Coronary artery (tissue), 2 donors: ENCODE results near the gene DPF3.

Experiments
- DNase-seq: peaks from one replicate; pipeline ENCODE4 v3.0.0-alpha.2; 2017; ENCODE audit warnings: low spot score
- H3K27ac ChIP-seq, 2 donors: fragments of 200-600 bp; sonication (generic); one replicate each; pipeline ENCODE4 v1.5.1; 2016 to 2019
- H3K4me3 ChIP-seq: fragments of 200-600 bp; sonication (generic); 2 replicates; pipeline ENCODE4 v1.5.1; 2016; ENCODE audit warnings: mild to moderate bottlenecking, moderate library complexity
- TF ChIP-seq, protein P1 (sequence below): fragments of 200-600 bp; sonication (generic); IDR thresholded peaks from one replicate; pipeline ENCODE4 v1.5.1; 2019; ENCODE audit warnings: antibody characterized with exemption

Gene DPF3

GRCh38 chr14:72607386-72608130 lies 286.3 kb downstream of the DPF3 start:
- no peak overlapping the region for H3K4me3 ChIP-seq

DNA sequence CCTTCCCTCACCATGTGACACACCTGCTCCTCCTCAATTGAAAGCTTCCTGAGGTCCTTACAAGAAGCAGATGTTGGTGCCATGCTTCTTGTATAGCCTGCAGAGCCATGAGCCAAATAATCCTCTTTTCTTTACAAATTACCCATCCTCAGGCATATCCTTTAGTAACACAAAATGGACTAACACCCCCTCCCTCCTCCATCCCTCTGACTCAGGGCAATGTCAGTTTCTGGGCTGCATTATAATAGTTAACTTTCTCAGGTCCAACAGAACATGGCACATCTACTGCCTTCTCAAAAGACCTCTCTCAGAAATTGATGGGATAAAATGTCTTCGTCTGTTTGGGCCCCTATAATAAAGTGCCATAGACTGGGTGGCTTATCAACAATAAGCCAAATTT lies 287.0 kb downstream of the DPF3 start:
- no peak overlapping the region for H3K4me3 ChIP-seq
- DNase-seq = no peak
- no peak overlapping the region for H3K27ac ChIP-seq
- TF ChIP-seq, protein P1, sequence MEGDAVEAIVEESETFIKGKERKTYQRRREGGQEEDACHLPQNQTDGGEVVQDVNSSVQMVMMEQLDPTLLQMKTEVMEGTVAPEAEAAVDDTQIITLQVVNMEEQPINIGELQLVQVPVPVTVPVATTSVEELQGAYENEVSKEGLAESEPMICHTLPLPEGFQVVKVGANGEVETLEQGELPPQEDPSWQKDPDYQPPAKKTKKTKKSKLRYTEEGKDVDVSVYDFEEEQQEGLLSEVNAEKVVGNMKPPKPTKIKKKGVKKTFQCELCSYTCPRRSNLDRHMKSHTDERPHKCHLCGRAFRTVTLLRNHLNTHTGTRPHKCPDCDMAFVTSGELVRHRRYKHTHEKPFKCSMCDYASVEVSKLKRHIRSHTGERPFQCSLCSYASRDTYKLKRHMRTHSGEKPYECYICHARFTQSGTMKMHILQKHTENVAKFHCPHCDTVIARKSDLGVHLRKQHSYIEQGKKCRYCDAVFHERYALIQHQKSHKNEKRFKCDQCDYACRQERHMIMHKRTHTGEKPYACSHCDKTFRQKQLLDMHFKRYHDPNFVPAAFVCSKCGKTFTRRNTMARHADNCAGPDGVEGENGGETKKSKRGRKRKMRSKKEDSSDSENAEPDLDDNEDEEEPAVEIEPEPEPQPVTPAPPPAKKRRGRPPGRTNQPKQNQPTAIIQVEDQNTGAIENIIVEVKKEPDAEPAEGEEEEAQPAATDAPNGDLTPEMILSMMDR = no peak

More at GRCh38 chr14:72607386-72608130, 286.3 kb downstream of the DPF3 start:
- TF ChIP-seq, protein P1 = no peak
- no peak overlapping the region for H3K27ac ChIP-seq
- no peak for DNase-seq

DNA sequence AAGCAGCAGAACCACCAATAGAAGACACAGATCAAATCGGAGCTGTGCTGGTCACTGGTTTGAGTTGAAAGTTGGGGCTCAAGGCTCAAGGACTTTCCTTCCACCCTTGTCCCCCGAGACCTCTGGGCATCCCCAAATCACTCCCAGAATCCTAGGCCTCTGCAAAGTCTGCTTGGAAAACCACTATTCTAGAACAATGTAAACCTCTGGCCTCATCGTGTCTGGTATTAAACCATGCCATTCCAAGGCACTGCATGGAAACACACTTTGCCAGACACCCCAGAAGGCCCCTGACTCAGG lies 288.0 kb downstream of the DPF3 start:
- no peak overlapping the region for H3K27ac ChIP-seq
- TF ChIP-seq, protein P1 = no peak
- DNase-seq = no peak
- no peak overlapping the region for H3K4me3 ChIP-seq

GRCh38 chr14:72605096-72605920 lies 288.6 kb downstream of the DPF3 start:
- no peak for DNase-seq
- TF ChIP-seq, protein P1 = no peak
- Histone ChIP-seq H3K27ac (no peak overlapping the region), H3K4me3 (no peak overlapping the region)

DNA sequence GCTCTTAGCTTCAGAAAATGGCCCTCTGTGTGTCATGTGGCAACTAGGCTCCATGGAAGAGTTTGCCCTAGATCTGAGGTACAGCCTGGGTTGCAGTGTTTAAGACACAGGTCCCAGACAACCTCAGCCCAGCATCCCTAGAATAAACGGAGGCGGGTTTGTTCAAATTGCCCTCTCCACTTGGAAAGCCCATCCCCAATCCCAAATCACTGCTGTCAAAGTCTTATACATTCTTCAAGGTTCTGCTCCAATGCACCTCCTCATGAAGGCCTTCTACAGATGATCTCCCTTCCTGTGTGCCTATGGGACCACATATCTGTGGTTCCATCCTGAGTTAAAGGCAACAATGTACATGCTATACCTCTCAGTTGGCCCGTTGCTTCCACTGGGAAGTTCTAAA lies 289.8 kb downstream of the DPF3 start:
- DNase-seq = no peak
- no peak overlapping the region for H3K4me3 ChIP-seq
- TF ChIP-seq, protein P1 = no peak
- H3K27ac ChIP-seq = no peak overlapping the region

DNA sequence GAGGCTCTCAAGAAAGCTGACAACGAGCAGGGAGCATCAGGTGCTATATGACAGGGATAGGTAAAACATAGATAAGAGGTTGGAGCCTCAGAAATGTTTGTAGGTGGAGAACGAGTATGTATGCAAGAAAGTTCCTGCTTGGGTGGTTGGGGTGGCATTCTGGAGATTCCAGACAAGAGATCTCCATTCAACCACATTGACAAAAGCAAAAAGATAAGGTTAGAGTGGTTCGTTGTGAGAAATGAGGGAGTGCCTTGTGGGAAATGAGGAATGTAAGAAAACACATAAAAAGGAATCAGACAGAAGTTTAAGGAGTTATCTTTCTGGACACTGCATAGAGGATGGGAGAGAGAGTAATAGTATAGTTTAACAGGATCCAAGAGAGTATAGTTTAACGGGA lies 290.3 kb downstream of the DPF3 start:
- H3K4me3 ChIP-seq = no peak overlapping the region
- TF ChIP-seq, protein P1 = no peak
- no peak for DNase-seq
- H3K27ac ChIP-seq = no peak overlapping the region
